Skin epidermis (tissue), 12 donors: ENCODE measurements around the gene IL7R.
A peak's percentile ranks its signal among the peaks of the same experiment; 100 is the strongest.
"Not testable (repeated sequence)": the region's sequence is repeated elsewhere in the genome, so short reads cannot be mapped to it uniquely, and the experiment has no call there.

ENCODE experiments used
- H3K27ac ChIP-seq, 21 experiments: fragments of 200-600 bp; sonication (generic) in 11 of 21; one replicate each; pipeline ENCODE4 v1.5.0; 2020; ENCODE audit warnings: mild to moderate bottlenecking in 3 of 21, inconsistent platforms in 2 of 21, moderate library complexity in 2 of 21
- H3K4me3 ChIP-seq, 7 experiments: fragments of 200-600 bp; sonication (generic) in 2 of 7; one replicate each; pipeline ENCODE4 v1.5.0; 2020; ENCODE audit warnings: inconsistent platforms in 2 of 7, mild to moderate bottlenecking in 2 of 7, moderate library complexity in 1 of 7

The IL7R gene

GRCh38 chr5:35862126-35862525 is 5.4 kb downstream of the IL7R start:
- Histone ChIP-seq H3K27ac (peak overlapping the region in 2 of 21 experiments; percentile 18 to 30), H3K4me3 (peak overlapping the region in 1 of 7 experiments; percentile 39)

- H3K27ac ChIP-seq, result peak overlapping the region in 1 of 21 experiments; percentile 2
- peak overlapping the region in 1 of 7 experiments; percentile 8 for H3K4me3 ChIP-seq
These were observed 6.5 kb downstream of the IL7R start for GRCh38 chr5:35863159-35863558.

- no peak overlapping the region for H3K27ac ChIP-seq
- no peak overlapping the region for H3K4me3 ChIP-seq
These were observed 11.3 kb downstream of the IL7R start for GRCh38 chr5:35867998-35868397.

- no peak overlapping the region for H3K27ac ChIP-seq
- H3K4me3 ChIP-seq, result no peak overlapping the region
These were observed 13.1 kb downstream of the IL7R start for GRCh38 chr5:35869685-35870277.

GRCh38 chr5:35870605-35871004 is 13.9 kb downstream of the IL7R start:
- H3K4me3 ChIP-seq, result no peak overlapping the region
- no peak overlapping the region for H3K27ac ChIP-seq

GRCh38 chr5:35876454-35876853 is 19.8 kb downstream of the IL7R start:
- H3K4me3 ChIP-seq, result no peak overlapping the region

GRCh38 chr5:35876922-35877321 is 20.2 kb downstream of the IL7R start:
- peak overlapping the region in 1 of 21 experiments; percentile 12 for H3K27ac ChIP-seq
- H3K4me3 ChIP-seq, result no peak overlapping the region

More at GRCh38 chr5:35876454-35876853, 19.8 kb downstream of the IL7R start:
- no peak overlapping the region for H3K27ac ChIP-seq

- peak overlapping the region in 1 of 21 experiments; percentile 12 for H3K27ac ChIP-seq
These were observed 21.0 kb downstream of the IL7R start for GRCh38 chr5:35877655-35878054.

GRCh38 chr5:35878079-35878478 is 21.4 kb downstream of the IL7R start:
- H3K27ac ChIP-seq, result no peak overlapping the region
- no peak overlapping the region for H3K4me3 ChIP-seq

More at GRCh38 chr5:35877655-35878054, 21.0 kb downstream of the IL7R start:
- H3K4me3 ChIP-seq, result no peak overlapping the region

GRCh38 chr5:35879096-35879495 is 22.4 kb downstream of the IL7R start:
- H3K4me3 ChIP-seq, result no peak overlapping the region
- no peak overlapping the region for H3K27ac ChIP-seq

- H3K27ac ChIP-seq, result no peak overlapping the region
- no peak overlapping the region for H3K4me3 ChIP-seq
These were observed 23.0 kb downstream of the IL7R start for GRCh38 chr5:35879649-35880048.

GRCh38 chr5:35880156-35880555 is 23.5 kb downstream of the IL7R start:
- Histone ChIP-seq H3K27ac (no peak overlapping the region), H3K4me3 (no peak overlapping the region)

GRCh38 chr5:35881758-35882157 is 25.1 kb downstream of the IL7R start:
- Histone ChIP-seq H3K4me3 (no peak overlapping the region), H3K27ac (no peak overlapping the region)

GRCh38 chr5:35884191-35884769 is 27.6 kb downstream of the IL7R start:
- H3K27ac ChIP-seq, result peak overlapping the region in 3 of 21 experiments; percentile 6 to 37 (median 18)

GRCh38 chr5:35884773-35885172 is 28.1 kb downstream of the IL7R start:
- H3K4me3 ChIP-seq, result no peak overlapping the region
- H3K27ac ChIP-seq, result peak overlapping the region in 3 of 21 experiments; percentile 6 to 37 (median 18)

More at GRCh38 chr5:35884191-35884769, 27.6 kb downstream of the IL7R start:
- H3K4me3 ChIP-seq, result no peak overlapping the region

- no peak overlapping the region for H3K4me3 ChIP-seq
- H3K27ac ChIP-seq, result no peak overlapping the region
These were observed 29.7 kb downstream of the IL7R start for GRCh38 chr5:35886381-35886780.

GRCh38 chr5:35887321-35888100 is 30.8 kb downstream of the IL7R start:
- H3K27ac ChIP-seq, result no peak overlapping the region

GRCh38 chr5:35890021-35891020 is 33.6 kb downstream of the IL7R start:
- H3K4me3 ChIP-seq, result no peak overlapping the region
- peak overlapping the region in 1 of 21 experiments; percentile 11 for H3K27ac ChIP-seq

More at GRCh38 chr5:35887321-35888100, 30.8 kb downstream of the IL7R start:
- H3K4me3 ChIP-seq, result no peak overlapping the region

GRCh38 chr5:35892799-35893198 is 36.1 kb downstream of the IL7R start:
- not testable (repeated sequence) for H3K27ac ChIP-seq, H3K4me3 ChIP-seq
